ENCODE results near the gene GJA10. TPM values are rescaled to one million over a fixed set of nuclear protein-coding genes. Genes with fewer than 3 reads are reported as not detected.
"Not testable (repeated sequence)": the region's sequence is repeated elsewhere in the genome, so short reads cannot be mapped to it uniquely, and the experiment has no call there.

Gene GJA10
- not detected for polyA plus RNA-seq

GRCh38 chr6:89894169-89894568, at the start of gene GJA10:
Gene GJA10, plus strand, starts transcription at chr6:89894469. Its CDS starts 0 bp downstream, at chr6:89894469.
- Histone ChIP-seq H3K9me3 (ENCODE audit: control insufficient read depth in 2 of 2, insufficient read depth in 1 of 2, low read depth in 1 of 2, low read length in 1 of 2) (no peaks in the 10 kb centered on the region), H3K27me3 (ENCODE audit: control insufficient read depth in 1 of 2, insufficient read depth in 2 of 2, low read length in 2 of 2) (no peaks in the 10 kb centered on the region), H3K36me3 (ENCODE audit: control insufficient read depth in 2 of 2, insufficient read depth in 2 of 2, low read length in 1 of 2) (no peaks in the 10 kb centered on the region), H3K27ac (ENCODE audit: low read depth in 2 of 2, low read length in 1 of 2) (no peak within 1 kb of the TSS), H3K4me3 (ENCODE audit: low read depth in 1 of 2, low read length in 2 of 2) (no peak within 1 kb of the TSS), H3K4me1 (ENCODE audit: control insufficient read depth in 2 of 2, insufficient read depth in 2 of 2, low read length in 1 of 2) (no peaks in the 10 kb centered on the region)
- 98 to 100% methylated on average over 1 of the region's 1 CpG for WGBS, 2 donors

GRCh38 chr6:89847513-89847912, 46.8 kb upstream of the GJA10 start:
- 94 to 98% methylated on average over 5 of the region's 5 CpGs for WGBS, 2 donors
- not testable (repeated sequence) for H3K36me3 ChIP-seq (ENCODE audit: control insufficient read depth in 2 of 2, insufficient read depth in 2 of 2, low read length in 1 of 2)

GRCh38 chr6:89853068-89853467, 41.2 kb upstream of the GJA10 start:
- H3K4me1 ChIP-seq (ENCODE audit: control insufficient read depth in 2 of 2, insufficient read depth in 2 of 2, low read length in 1 of 2), result no peaks in the 10 kb centered on the region
- H3K27me3 ChIP-seq (ENCODE audit: control insufficient read depth in 1 of 2, insufficient read depth in 2 of 2, low read length in 2 of 2), result no peaks in the 10 kb centered on the region
- H3K27ac ChIP-seq (ENCODE audit: low read depth in 2 of 2, low read length in 1 of 2), result no peak overlapping the region
- peaks cover 3 to 6% of the 10 kb centered on the region in 2 donors for H3K36me3 ChIP-seq (ENCODE audit: control insufficient read depth in 2 of 2, insufficient read depth in 2 of 2, low read length in 1 of 2)
- no peaks in the 10 kb centered on the region for H3K9me3 ChIP-seq (ENCODE audit: control insufficient read depth in 2 of 2, insufficient read depth in 1 of 2, low read depth in 1 of 2, low read length in 1 of 2)
- H3K4me3 ChIP-seq (ENCODE audit: low read depth in 1 of 2, low read length in 2 of 2), result no peak overlapping the region
- 97 to 100% methylated on average over 1 of the region's 1 CpG for WGBS, 2 donors

More at GRCh38 chr6:89847513-89847912, 46.8 kb upstream of the GJA10 start:
- not testable (repeated sequence) for H3K4me3 ChIP-seq (ENCODE audit: low read depth in 1 of 2, low read length in 2 of 2); H3K27me3 ChIP-seq (ENCODE audit: control insufficient read depth in 1 of 2, insufficient read depth in 2 of 2, low read length in 2 of 2); H3K9me3 ChIP-seq (ENCODE audit: control insufficient read depth in 2 of 2, insufficient read depth in 1 of 2, low read depth in 1 of 2, low read length in 1 of 2); H3K4me1 ChIP-seq (ENCODE audit: control insufficient read depth in 2 of 2, insufficient read depth in 2 of 2, low read length in 1 of 2); H3K27ac ChIP-seq (ENCODE audit: low read depth in 2 of 2, low read length in 1 of 2)

GRCh38 chr6:89858041-89858440, 36.2 kb upstream of the GJA10 start:
- WGBS, 2 donors, result 95% methylated on average over 1 of the region's 1 CpG
- H3K36me3 ChIP-seq (ENCODE audit: control insufficient read depth in 2 of 2, insufficient read depth in 2 of 2, low read length in 1 of 2), result peaks cover 10% of the 10 kb centered on the region in 2 donors

GRCh38 chr6:89859744-89860143, 34.5 kb upstream of the GJA10 start:
- no peaks in the 10 kb centered on the region for H3K9me3 ChIP-seq (ENCODE audit: control insufficient read depth in 2 of 2, insufficient read depth in 1 of 2, low read depth in 1 of 2, low read length in 1 of 2)
- no peaks in the 10 kb centered on the region for H3K4me1 ChIP-seq (ENCODE audit: control insufficient read depth in 2 of 2, insufficient read depth in 2 of 2, low read length in 1 of 2)
- WGBS, 2 donors, result 86 to 89% methylated on average over 4 of the region's 4 CpGs
- H3K4me3 ChIP-seq (ENCODE audit: low read depth in 1 of 2, low read length in 2 of 2), result no peak overlapping the region
- H3K27me3 ChIP-seq (ENCODE audit: control insufficient read depth in 1 of 2, insufficient read depth in 2 of 2, low read length in 2 of 2), result no peaks in the 10 kb centered on the region
- H3K36me3 ChIP-seq (ENCODE audit: control insufficient read depth in 2 of 2, insufficient read depth in 2 of 2, low read length in 1 of 2), result peaks cover 6 to 10% of the 10 kb centered on the region in 2 donors
- H3K27ac ChIP-seq (ENCODE audit: low read depth in 2 of 2, low read length in 1 of 2), result no peak overlapping the region

More at GRCh38 chr6:89858041-89858440, 36.2 kb upstream of the GJA10 start:
- Histone ChIP-seq H3K4me1 (ENCODE audit: control insufficient read depth in 2 of 2, insufficient read depth in 2 of 2, low read length in 1 of 2) (no peaks in the 10 kb centered on the region), H3K27ac (ENCODE audit: low read depth in 2 of 2, low read length in 1 of 2) (no peak overlapping the region), H3K4me3 (ENCODE audit: low read depth in 1 of 2, low read length in 2 of 2) (no peak overlapping the region), H3K27me3 (ENCODE audit: control insufficient read depth in 1 of 2, insufficient read depth in 2 of 2, low read length in 2 of 2) (no peaks in the 10 kb centered on the region), H3K9me3 (ENCODE audit: control insufficient read depth in 2 of 2, insufficient read depth in 1 of 2, low read depth in 1 of 2, low read length in 1 of 2) (no peaks in the 10 kb centered on the region)

- Histone ChIP-seq H3K27ac (ENCODE audit: low read depth in 2 of 2, low read length in 1 of 2) (no peak overlapping the region), H3K4me3 (ENCODE audit: low read depth in 1 of 2, low read length in 2 of 2) (no peak overlapping the region), H3K36me3 (ENCODE audit: control insufficient read depth in 2 of 2, insufficient read depth in 2 of 2, low read length in 1 of 2) (peaks cover 6 to 8% of the 10 kb centered on the region in 2 donors), H3K27me3 (ENCODE audit: control insufficient read depth in 1 of 2, insufficient read depth in 2 of 2, low read length in 2 of 2) (no peaks in the 10 kb centered on the region), H3K9me3 (ENCODE audit: control insufficient read depth in 2 of 2, insufficient read depth in 1 of 2, low read depth in 1 of 2, low read length in 1 of 2) (no peaks in the 10 kb centered on the region), H3K4me1 (ENCODE audit: control insufficient read depth in 2 of 2, insufficient read depth in 2 of 2, low read length in 1 of 2) (no peaks in the 10 kb centered on the region)
- WGBS, 2 donors, result 92 to 94% methylated on average over 5 of the region's 5 CpGs
Observed at GRCh38 chr6:89862273-89862672, 32.0 kb upstream of the GJA10 start.

- H3K4me3 ChIP-seq (ENCODE audit: low read depth in 1 of 2, low read length in 2 of 2), result no peak overlapping the region
- H3K4me1 ChIP-seq (ENCODE audit: control insufficient read depth in 2 of 2, insufficient read depth in 2 of 2, low read length in 1 of 2), result no peaks in the 10 kb centered on the region
- WGBS, 2 donors, result 90 to 91% methylated on average over 2 of the region's 2 CpGs
- H3K27me3 ChIP-seq (ENCODE audit: control insufficient read depth in 1 of 2, insufficient read depth in 2 of 2, low read length in 2 of 2), result no peaks in the 10 kb centered on the region
- H3K9me3 ChIP-seq (ENCODE audit: control insufficient read depth in 2 of 2, insufficient read depth in 1 of 2, low read depth in 1 of 2, low read length in 1 of 2), result no peaks in the 10 kb centered on the region
- H3K36me3 ChIP-seq (ENCODE audit: control insufficient read depth in 2 of 2, insufficient read depth in 2 of 2, low read length in 1 of 2), result peaks cover 6 to 8% of the 10 kb centered on the region in 2 donors
- no peak overlapping the region for H3K27ac ChIP-seq (ENCODE audit: low read depth in 2 of 2, low read length in 1 of 2)
Observed at GRCh38 chr6:89862698-89863097, 31.6 kb upstream of the GJA10 start.

GRCh38 chr6:89866024-89866678, 28.1 kb upstream of the GJA10 start:
- Histone ChIP-seq H3K9me3 (ENCODE audit: control insufficient read depth in 2 of 2, insufficient read depth in 1 of 2, low read depth in 1 of 2, low read length in 1 of 2) (no peaks in the 10 kb centered on the region), H3K27me3 (ENCODE audit: control insufficient read depth in 1 of 2, insufficient read depth in 2 of 2, low read length in 2 of 2) (no peaks in the 10 kb centered on the region), H3K36me3 (ENCODE audit: control insufficient read depth in 2 of 2, insufficient read depth in 2 of 2, low read length in 1 of 2) (peaks cover 4 to 6% of the 10 kb centered on the region in 2 donors), H3K4me3 (ENCODE audit: low read depth in 1 of 2, low read length in 2 of 2) (no peak overlapping the region), H3K4me1 (ENCODE audit: control insufficient read depth in 2 of 2, insufficient read depth in 2 of 2, low read length in 1 of 2) (no peaks in the 10 kb centered on the region), H3K27ac (ENCODE audit: low read depth in 2 of 2, low read length in 1 of 2) (no peak overlapping the region)
- WGBS, 2 donors, result 96 to 97% methylated on average over 6 of the region's 6 CpGs

GRCh38 chr6:89873721-89874120, 20.5 kb upstream of the GJA10 start:
- no peak overlapping the region for H3K4me3 ChIP-seq (ENCODE audit: low read depth in 1 of 2, low read length in 2 of 2)
- H3K9me3 ChIP-seq (ENCODE audit: control insufficient read depth in 2 of 2, insufficient read depth in 1 of 2, low read depth in 1 of 2, low read length in 1 of 2), result no peaks in the 10 kb centered on the region
- H3K4me1 ChIP-seq (ENCODE audit: control insufficient read depth in 2 of 2, insufficient read depth in 2 of 2, low read length in 1 of 2), result no peaks in the 10 kb centered on the region
- no peak overlapping the region for H3K27ac ChIP-seq (ENCODE audit: low read depth in 2 of 2, low read length in 1 of 2)
- H3K27me3 ChIP-seq (ENCODE audit: control insufficient read depth in 1 of 2, insufficient read depth in 2 of 2, low read length in 2 of 2), result no peaks in the 10 kb centered on the region
- peaks cover 0 to 6% of the 10 kb centered on the region in 2 donors for H3K36me3 ChIP-seq (ENCODE audit: control insufficient read depth in 2 of 2, insufficient read depth in 2 of 2, low read length in 1 of 2)

GRCh38 chr6:89874438-89874837, 19.8 kb upstream of the GJA10 start:
- 85 to 94% methylated on average over 3 of the region's 3 CpGs for WGBS, 2 donors
- H3K4me3 ChIP-seq (ENCODE audit: low read depth in 1 of 2, low read length in 2 of 2), result no peak overlapping the region

More at GRCh38 chr6:89874438-89874837, 19.8 kb upstream of the GJA10 start:
- Histone ChIP-seq H3K4me1 (ENCODE audit: control insufficient read depth in 2 of 2, insufficient read depth in 2 of 2, low read length in 1 of 2) (no peaks in the 10 kb centered on the region), H3K9me3 (ENCODE audit: control insufficient read depth in 2 of 2, insufficient read depth in 1 of 2, low read depth in 1 of 2, low read length in 1 of 2) (no peaks in the 10 kb centered on the region), H3K27me3 (ENCODE audit: control insufficient read depth in 1 of 2, insufficient read depth in 2 of 2, low read length in 2 of 2) (no peaks in the 10 kb centered on the region), H3K36me3 (ENCODE audit: control insufficient read depth in 2 of 2, insufficient read depth in 2 of 2, low read length in 1 of 2) (peaks cover 0 to 6% of the 10 kb centered on the region in 2 donors), H3K27ac (ENCODE audit: low read depth in 2 of 2, low read length in 1 of 2) (no peak overlapping the region)
